Measurements from ENCODE around the gene DLGAP1. TPM values are rescaled to one million over a fixed set of nuclear protein-coding genes. Genes with fewer than 3 reads are reported as not detected.

DLGAP1 gene
- total RNA-seq, 6 experiments from 2014 or later: 0.09 to 0.31 (median 0.18) TPM; not detected in 2

DNA sequence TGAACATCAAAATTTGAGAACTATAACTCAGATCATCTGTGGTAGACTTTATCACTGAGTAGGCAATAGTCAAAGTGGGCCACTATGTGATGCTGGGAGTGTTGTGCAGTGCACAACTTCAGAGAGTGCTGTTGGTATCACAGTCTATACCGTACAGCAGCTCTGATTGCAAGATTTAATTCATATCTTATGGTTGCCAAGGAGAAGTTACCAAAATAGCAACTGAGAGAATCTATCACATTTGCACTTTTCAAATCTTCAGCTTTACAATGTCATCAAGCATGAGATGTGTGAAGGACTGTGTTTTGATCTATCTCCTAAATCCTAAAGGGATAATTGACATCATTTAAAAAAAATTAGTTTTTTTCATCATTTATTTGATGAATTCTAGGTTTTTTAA is 216.1 kb downstream of the DLGAP1 start:
- TF ChIP-seq, protein P1, sequence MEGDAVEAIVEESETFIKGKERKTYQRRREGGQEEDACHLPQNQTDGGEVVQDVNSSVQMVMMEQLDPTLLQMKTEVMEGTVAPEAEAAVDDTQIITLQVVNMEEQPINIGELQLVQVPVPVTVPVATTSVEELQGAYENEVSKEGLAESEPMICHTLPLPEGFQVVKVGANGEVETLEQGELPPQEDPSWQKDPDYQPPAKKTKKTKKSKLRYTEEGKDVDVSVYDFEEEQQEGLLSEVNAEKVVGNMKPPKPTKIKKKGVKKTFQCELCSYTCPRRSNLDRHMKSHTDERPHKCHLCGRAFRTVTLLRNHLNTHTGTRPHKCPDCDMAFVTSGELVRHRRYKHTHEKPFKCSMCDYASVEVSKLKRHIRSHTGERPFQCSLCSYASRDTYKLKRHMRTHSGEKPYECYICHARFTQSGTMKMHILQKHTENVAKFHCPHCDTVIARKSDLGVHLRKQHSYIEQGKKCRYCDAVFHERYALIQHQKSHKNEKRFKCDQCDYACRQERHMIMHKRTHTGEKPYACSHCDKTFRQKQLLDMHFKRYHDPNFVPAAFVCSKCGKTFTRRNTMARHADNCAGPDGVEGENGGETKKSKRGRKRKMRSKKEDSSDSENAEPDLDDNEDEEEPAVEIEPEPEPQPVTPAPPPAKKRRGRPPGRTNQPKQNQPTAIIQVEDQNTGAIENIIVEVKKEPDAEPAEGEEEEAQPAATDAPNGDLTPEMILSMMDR (IDR thresholded peaks at IDR 0.05): no peak
- TF ChIP-seq POLR2A (IDR thresholded peaks at IDR 0.05): no peak
- ATAC-seq (no peak), DNase-seq (no peak)
- H3K36me3 ChIP-seq: no peaks in the 10 kb centered on the region
- H3K4me1 ChIP-seq: no peaks in the 10 kb centered on the region
- H3K9me3 ChIP-seq: no peaks in the 10 kb centered on the region
- H3K27ac ChIP-seq: no peak overlapping the region
- no peak overlapping the region for H3K4me3 ChIP-seq
- no peaks in the 10 kb centered on the region for H3K27me3 ChIP-seq
- intact Hi-C loops (cut with DNase I): no loop called here
- WGBS (ENCODE audit: insufficient coverage, low coverage, low lambda C conversion rate, missing lambda C conversion rate): 50% methylated on average over 1 of the region's 1 CpG

DNA sequence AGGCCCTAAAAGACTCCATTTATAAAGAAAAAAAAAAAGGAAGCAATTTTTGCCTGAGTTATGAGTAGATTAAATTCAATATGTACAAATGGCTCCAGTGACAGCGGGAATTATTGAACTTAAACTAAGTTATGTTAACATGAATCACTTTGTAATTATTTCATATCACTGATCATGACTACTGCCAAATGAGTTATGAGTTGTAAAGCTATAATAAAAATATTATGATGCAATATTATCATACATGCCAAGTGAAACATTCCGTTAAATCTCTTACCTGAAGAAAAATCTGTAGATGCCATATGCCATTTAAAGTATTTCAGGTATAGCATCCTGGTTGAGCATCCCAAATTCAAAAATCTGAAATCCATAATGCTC is 217.5 kb downstream of the DLGAP1 start:
- WGBS (ENCODE audit: insufficient coverage, low coverage, low lambda C conversion rate, missing lambda C conversion rate): 60% methylated on average over 2 of the region's 2 CpGs
- no peaks in the 10 kb centered on the region for H3K9me3 ChIP-seq
- DNase-seq: no peak
- TF ChIP-seq, protein P1 (IDR thresholded peaks at IDR 0.05): no peak
- no peak for TF ChIP-seq POLR2A (IDR thresholded peaks at IDR 0.05)
- no peaks in the 10 kb centered on the region for H3K27me3 ChIP-seq
- no peaks in the 10 kb centered on the region for H3K4me1 ChIP-seq
- no peaks in the 10 kb centered on the region for H3K36me3 ChIP-seq
- H3K27ac ChIP-seq: no peak overlapping the region
- no peak for ATAC-seq
- H3K4me3 ChIP-seq: no peak overlapping the region
- intact Hi-C loops (cut with DNase I): no loop called here

DNA sequence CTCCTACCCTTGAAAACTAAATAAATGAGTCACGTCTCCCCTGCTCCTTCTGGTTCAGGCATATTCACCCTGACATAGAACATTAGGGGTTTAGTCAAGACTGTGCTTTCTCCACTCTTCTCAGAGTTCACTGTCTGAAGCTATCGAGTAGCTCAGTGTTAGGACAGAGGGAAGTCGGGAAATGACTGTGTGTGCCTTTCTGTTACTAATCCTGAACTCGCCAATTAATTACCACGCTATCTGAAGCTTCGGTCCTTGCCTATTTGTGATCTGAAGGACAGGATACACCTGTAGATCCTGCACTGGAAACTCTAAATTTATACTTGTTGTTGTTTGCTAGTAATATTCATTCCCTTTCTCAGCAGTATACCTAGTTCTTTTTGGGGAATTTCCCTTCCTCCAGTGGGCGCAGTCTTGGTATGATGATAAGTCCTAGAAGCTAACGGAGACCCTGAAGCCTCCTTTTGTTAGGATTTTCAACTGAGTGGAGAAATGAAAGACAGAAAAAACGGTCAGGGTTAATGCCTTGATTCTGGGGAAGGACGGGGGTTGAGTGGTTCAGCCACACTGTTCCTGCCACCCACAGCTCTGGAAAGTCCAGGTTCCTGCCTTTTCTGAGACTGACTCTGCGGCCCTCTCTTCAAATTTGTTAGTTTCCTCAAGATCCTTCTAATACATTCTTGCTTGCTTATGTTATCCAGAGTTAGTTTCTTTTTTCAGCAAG is 218.0 kb downstream of the DLGAP1 start:
- 44% methylated on average over 11 of the region's 11 CpGs for WGBS (ENCODE audit: insufficient coverage, low coverage, low lambda C conversion rate, missing lambda C conversion rate)
- H3K4me1 ChIP-seq: no peaks in the 10 kb centered on the region
- H3K27me3 ChIP-seq: no peaks in the 10 kb centered on the region
- DNase-seq (no peak), ATAC-seq (no peak)
- no peak for TF ChIP-seq POLR2A (IDR thresholded peaks at IDR 0.05)
- TF ChIP-seq, protein P1 (IDR thresholded peaks at IDR 0.05): no peak
- intact Hi-C loops (cut with DNase I): no loop called here
- no peak overlapping the region for H3K27ac ChIP-seq
- no peaks in the 10 kb centered on the region for H3K9me3 ChIP-seq
- no peak overlapping the region for H3K4me3 ChIP-seq
- no peaks in the 10 kb centered on the region for H3K36me3 ChIP-seq

DNA sequence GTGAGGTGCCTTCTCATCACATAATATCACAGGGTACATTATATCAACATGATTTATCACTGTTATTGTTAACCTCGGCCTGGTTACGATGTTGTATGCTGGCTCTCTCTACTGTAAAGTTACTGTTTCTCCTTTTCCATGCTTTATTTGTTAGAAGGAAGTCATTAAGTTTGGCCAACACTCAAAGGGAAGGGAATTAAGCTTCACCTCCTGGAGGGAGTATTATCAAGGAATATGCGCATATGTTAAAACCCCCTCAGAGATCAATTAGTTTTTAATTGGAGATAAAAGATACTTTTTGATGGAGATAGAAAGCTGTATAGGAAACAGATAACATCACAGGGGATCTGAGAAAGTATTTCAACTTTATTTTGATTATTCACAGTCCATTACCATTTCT is 221.6 kb downstream of the DLGAP1 start:
- H3K27me3 ChIP-seq: no peaks in the 10 kb centered on the region
- no peaks in the 10 kb centered on the region for H3K36me3 ChIP-seq
- no peak for ATAC-seq
- H3K4me1 ChIP-seq: no peaks in the 10 kb centered on the region
- no peaks in the 10 kb centered on the region for H3K9me3 ChIP-seq
- no peak overlapping the region for H3K27ac ChIP-seq
- 43% methylated on average over 3 of the region's 3 CpGs for WGBS (ENCODE audit: insufficient coverage, low coverage, low lambda C conversion rate, missing lambda C conversion rate)
- H3K4me3 ChIP-seq: no peak overlapping the region
- TF ChIP-seq POLR2A (IDR thresholded peaks at IDR 0.05): no peak
- TF ChIP-seq, protein P1 (IDR thresholded peaks at IDR 0.05): no peak
- intact Hi-C loops (cut with DNase I): no loop called here
- DNase-seq: no peak

All from right lobe of liver (tissue), 6 donors.